CD4-positive, alpha-beta T cell treated with Interleukin-6 at 100 ng/mL for 8 hours (primary cell): ENCODE data around the gene CABLES2.
"Not testable (repeated sequence)": the region's sequence is repeated elsewhere in the genome, so short reads cannot be mapped to it uniquely, and the experiment has no call there.

Experiments
- DNase-seq: peaks from one replicate; pipeline ENCODE4 v3.0.0-alpha.2; 2020; ENCODE audit warnings: mixed read lengths, low spot score

Gene CABLES2

DNA sequence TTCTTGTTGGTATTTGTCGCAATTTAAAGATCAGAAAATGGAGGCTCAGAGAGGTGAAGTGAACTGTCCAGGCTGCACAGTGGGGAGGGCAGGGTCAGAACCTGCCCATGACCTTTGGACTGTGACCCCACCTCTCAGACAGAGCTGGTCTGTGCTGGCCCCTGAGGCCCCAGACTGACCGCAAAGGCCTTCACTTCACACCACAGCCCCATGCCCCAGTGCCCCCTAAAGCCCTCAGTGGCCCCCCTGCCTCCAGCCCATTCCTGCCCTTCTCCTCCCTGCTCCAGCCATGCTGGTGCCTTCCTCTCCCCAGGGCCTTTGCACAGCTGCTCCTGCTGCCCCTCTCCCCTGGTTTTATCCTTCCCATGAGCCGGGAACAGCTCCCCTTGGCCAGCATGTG, 29.6 kb upstream of the CABLES2 start:
- no peak for DNase-seq

- no peak for DNase-seq
Observed at GRCh38 chr20:62433658-62434497, 26.8 kb upstream of the CABLES2 start.

DNA sequence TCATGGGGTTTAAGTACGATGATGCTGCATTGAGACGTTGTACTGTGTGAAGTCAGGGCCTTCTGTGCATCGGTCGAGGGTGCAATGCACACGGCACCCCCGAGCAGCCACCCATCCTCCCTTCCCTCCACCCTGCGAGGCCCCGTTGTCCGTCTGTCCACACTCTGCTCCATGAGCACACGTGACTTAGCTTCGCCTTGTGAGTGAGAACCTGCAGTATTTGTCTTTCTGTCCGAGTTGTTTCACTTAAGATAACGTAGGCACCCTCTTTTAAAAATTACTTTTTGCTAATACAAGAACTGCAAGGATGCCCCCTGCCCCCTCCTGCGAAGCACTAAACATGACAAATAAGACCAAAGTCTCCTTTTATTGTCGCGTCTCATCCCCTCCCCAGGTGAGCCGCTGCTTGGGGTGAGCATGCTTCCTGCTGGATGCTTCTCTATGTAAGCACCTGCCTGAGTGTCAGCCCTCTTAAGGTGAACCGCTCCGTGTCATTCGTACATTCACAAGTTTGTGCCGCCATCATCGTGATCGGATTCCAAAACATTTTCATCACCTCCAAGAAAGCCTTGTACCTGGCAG, 23.9 kb upstream of the CABLES2 start:
- no peak for DNase-seq

DNA sequence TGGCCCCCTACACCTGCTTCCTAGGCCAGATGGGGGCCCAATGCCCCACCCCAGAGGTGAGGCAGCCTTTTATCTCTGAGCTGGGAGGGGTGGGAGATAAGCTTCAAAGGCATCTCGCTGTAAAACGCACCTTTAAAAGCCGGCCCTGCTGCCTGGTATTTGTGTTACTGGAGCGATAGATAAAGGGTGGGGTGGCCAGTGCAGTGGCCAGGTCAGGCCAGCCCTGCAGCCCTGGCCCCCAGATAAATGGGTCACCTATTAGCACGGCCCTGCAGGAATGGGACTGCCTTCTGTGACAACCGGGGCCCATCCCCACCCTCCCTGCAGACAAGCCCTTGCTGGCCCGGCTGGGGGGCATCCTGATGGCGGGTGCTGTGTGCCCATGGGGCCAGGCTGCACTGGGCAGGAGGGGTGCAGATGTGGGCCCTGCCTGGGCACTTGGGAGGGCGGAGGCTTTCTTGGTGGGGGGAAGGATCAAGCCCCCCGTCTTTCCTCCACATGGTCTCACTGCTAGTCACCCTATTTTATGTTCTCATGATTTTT, 23.3 kb upstream of the CABLES2 start:
- no peak for DNase-seq

DNA sequence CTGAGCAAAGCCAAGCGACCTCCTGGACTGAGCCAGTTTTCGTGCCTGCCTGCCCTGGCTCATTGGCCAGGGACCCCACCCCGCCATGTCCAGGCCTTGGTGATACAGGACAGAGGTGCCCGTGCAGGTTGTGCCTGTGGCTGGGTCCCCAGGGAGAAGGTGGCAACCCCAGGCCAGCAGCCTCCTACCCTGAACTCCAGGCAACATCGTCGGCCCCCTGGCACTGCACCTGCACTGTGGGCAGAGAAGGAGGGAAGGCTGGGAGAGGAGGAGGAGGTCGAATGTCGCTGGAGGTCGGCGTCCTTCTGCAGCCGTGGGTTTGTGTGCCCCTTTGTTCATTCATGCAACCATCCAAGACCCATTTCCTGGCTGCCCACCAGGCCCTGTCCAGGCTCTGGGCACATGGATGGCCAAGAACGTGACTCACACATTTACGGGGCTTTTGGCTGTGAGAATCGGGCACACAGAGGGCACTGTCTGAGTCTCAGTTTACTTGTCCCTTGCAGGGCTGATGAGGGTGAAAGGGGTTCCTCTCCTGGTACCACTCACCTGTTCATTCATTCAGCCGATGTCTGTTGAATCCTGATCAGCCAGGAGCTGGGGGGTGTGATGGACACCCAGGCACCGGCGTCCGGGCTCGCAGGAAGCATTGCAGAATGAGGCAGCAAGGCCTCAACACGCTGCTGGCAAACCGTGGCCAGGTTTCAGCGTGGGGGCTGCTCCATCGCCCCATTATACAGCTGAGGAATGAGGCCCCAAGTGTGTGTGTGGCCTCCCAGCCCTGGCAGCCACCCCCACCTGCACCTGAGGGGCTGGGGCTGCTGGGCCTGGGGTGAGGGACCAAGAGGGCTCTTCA, 22.6 kb upstream of the CABLES2 start:
- no peak for DNase-seq

DNA sequence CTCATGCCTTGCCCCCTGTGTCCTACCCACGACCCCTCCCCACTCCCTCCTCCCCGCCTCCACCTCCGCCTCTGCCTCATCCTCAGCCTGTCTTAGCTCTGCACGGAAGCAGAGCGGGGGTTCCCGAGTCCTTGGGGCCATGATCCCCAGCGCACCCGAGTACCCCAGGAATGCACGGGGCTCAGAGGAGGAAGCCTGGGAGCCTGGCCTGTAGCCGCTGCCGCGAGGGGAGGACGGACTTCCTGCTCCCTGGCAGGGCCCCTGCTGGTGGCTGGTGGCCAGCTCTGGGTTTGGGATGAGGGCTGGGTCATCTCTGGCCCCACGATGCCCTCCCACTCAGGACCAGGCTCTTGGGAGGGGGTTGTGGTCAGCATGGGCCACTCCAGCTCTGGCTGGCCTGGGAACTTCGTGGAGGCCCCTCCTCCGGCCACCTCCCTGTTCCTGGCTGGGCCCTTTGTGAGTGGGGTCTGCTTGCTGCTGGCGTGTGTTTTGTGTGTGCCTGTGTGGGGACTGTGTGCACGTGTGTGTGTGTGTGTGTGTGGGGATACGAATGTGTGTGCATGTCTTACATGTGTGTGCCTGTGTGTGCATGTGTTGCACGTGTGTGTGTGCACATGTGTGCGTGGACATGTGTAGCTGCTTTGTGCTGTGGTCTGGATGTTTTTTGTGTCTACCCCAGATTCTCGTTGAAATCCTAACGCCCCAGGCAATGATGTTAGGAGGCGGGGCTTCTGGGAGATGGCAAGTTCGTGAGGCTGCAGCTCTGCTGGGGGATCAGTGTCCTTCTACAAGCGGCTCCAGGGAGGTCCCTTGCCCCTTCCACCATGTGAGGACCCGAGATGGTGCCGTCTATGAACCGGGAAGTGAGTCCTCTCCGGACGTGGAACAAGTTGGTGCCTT, 21.6 kb upstream of the CABLES2 start:
- no peak for DNase-seq

DNA sequence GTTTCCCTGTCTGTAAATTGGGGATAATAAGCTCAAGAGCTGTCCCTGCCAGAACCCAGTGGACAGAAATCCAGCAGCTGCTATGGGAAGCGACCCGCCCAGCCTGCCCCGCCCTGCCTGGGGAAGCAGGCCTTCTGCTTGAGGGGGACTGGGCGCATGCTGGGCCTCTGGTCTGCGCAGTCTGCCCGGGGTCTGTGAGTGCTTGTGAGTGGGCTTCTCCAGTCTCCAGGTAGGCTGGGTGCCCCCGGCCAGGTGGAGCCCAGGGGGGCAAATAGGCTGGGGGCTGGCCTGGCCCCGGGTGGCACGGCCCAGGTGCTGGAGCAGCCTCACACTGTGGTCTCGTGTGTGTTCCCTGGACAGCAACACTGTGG, 20.9 kb upstream of the CABLES2 start:
- no peak for DNase-seq

GRCh38 chr20:62427172-62428001, 20.3 kb upstream of the CABLES2 start, which contains the start of gene RBBP8NL:
TSS of gene RBBP8NL (minus strand) at chr20:62427539. CDS start at chr20:62419647, 7,892 bp downstream.
- no peak for DNase-seq

DNA sequence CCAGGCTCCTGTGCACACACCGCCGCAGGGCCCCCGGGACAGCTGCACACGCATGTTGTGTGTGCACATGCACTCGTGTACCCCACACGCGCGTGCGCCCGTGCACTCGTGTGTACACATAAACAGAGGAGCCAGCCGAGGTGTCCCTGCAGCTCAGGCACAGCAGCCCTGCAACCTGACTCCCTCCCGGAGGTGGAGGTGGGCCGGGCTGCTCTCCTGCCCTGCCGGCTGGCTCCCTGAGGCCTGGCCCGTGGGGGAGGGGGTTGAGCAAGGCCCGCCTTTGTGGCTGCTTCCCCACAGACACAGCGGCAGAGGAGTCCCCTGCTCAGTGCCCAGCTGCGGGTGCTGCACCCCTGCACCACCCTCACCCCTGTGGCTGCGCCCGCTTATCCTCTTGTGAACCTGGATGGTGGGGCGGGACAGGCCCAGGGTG, 19.6 kb upstream of the CABLES2 start:
- no peak for DNase-seq

DNA sequence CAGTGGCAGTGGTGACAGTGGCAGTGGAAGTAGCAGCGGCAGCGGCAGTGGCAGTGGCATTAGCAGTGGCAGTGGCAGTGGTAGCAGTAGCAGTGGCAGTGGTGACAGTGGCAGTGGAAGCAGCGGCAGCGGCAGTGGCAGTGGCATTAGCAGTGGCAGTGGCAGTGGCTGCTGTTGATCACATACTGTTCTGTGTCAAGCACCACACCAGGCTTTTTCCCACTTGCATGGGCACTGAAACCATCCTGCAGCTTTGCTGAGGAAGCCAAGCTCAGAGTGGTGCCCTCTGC, 18.9 kb upstream of the CABLES2 start:
- not testable (repeated sequence) for DNase-seq

- DNase-seq: no peak
Observed at GRCh38 chr20:62425281-62426058, 18.4 kb upstream of the CABLES2 start.

DNA sequence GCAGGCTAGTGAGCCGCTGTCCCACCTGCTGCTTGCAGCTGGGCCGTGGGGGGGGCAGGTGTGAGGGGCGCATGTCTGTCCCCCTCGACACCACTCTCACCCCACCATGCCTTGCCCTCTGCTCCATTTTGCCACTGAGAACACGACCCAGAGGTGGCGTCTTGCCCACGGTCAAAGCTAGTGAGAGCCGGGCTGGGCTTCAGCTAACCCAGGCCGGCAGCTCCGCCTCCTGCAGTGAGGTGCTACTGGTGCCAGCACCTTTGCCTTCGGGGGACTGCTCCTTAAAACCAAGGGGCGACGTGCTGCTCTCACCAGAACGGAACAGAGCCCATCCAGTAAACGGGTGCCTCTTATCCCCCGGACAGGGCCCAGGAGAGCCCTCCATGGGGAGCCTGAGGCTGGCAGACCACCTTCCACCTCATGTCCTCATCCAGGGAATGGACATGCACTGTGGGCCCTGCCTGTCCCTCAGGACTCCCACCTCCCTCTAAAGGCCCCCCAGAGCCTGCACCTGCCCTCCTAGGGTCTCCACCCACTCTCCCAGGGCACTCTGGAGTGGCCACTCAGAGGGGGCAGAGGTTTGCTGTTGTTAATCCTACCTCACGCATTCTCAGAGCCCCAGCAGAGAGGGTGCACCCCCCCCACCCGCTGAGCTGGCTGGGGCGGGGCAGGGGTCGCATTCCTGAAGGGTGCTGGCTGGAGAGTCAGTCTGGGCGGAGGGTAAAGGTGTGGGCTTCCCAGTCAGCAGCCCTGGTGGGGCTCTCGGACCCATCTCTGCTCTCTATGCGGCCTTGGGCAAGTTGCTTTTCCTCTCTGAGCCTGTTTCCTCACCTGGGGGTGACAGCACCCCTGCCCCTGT, 17.4 kb upstream of the CABLES2 start:
- DNase-seq: no peak

DNA sequence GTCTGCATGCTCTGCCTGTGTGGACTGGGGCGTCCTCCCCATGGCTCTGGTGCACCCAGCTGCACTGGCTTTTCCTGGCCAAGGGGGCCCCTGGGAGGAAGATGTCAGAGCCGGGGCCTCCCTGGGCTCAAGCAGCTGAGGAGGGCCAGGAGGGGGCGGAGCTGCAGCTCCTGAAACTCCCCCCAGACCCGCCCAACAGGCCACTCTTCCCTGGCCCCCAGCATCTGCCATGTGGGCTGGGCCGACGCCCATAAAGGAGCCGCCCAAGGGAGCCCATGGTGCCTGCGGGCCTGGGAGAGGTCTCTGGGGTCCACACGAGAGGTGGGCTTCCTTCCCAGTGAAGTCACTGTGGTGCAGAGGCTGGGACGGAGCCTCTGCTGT, 16.2 kb upstream of the CABLES2 start:
- DNase-seq: no peak

DNA sequence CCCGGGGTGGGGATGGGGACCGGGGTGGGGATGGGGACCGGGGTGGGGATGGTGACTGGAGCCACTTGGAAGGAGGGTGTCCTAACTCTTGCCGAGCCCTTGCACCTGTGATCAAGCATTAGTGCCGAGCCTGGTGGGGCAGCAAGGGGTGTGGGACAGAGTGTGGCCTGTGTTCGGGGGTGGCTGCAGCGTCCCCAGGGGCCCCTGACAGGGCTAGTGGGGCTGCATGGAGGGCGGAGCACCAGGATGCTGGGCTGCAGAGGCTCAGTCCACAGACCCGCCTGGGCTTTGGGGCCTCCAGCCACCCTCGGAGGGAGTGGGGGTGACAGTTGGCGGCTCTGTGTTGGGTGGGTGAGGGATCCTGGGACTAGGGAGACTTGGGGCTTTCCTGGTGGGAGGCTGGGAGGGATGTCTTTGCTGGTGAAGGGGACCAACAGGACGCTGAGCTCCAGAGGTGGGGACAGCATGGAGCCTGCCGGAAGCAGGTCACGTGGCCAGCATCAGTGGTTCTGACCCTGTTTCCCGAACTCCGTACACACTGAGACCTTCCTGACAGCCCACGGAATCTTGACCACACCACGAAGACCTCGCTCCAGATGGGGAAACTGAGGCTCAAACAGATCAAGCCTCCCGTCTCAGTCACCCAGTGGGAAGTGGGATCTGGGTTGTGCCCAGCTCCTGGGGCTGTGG, 15.7 kb upstream of the CABLES2 start:
- DNase-seq: no peak

DNA sequence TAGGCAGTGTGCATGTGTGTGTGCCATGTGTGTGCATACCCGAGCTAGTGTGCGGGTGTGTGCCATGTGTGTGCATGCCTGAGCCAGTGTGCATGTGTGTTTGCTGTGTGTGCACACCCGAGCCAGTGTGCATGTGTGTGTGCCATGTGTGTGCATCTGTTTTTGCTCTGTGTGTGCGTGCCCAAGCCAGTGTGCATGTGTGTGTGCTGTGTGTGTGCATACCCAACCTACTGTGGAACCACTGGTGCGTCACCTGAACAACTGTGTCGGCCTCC, 14.6 kb upstream of the CABLES2 start:
- DNase-seq: no peak

DNA sequence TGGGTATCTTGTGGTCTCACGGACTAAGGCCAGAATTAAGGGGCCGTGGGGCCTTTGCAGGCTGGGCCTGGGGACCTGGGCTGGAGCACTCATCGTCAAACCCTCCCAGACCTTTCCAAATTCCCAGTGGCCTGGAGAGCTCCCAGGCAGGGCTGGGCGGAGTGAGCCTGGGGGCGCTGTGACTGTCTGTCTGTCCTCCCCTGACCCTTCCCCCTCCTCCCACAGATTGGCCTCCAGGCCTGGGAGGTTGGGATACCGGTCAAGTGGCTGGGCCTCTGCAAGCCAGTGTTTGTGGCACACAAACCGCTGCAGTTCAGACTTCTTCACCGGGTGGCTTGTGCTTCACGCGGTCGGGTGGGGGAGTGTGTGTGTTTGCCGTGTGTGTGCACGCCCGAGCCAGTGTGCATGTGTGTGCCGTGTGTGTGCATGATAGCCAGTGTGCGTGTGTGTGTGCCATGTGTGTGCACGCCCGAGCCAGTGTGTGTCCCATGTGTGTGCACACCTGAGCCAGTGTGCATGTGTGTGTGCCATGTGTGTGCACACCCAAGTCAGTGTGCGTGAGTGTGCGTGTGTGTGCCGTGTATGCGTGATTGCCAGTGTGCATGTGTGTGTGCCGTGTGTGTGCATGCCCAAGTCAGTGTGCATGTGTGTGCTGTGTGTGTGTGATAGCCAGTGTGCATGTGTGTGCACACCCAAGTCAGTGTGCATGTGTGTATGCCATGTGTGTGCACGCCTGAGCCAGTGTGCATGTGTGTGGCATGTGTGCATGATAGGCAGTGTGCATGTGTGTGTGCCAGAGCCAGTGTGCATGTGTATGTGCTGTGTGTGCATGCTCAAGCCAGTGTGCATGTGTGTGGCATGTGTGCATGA, 14.0 kb upstream of the CABLES2 start:
- no peak for DNase-seq

DNA sequence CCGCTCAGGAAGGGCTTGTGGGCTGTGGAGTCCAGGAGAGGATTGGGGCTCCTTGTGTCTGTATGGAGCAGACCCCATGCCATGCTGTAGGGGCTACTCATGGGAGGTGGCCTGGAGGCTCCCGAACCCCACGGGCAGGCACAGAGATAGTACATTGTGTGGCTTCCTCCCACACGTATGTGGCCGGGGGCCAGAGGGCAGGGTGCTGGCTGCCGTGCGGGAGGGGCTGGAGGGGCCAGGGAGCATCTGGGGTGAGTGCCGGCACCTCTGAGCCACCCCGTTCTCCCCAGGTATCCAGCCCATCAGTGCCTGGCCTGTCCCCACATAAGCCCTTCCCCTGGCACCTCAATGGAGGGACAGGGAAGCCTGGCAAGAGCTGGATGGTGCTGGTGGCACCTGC, 12.7 kb upstream of the CABLES2 start:
- DNase-seq: no peak
